SK-N-SH treated with all-trans-retinoic acid at 6 μM for 48 hours (cell line): ENCODE results near the gene MITF.

Source experiments
- ATAC-seq: fragments of 200-7000 bp; cut with Tn5 transposase; 3 replicates; pipeline ENCODE4 v1.9.1; 2020; ENCODE audit warnings: mild to moderate bottlenecking, moderate library complexity
- ARNTL ChIP-seq: fragments of 450-650 bp; formaldehyde crosslinking; IDR thresholded peaks from 2 replicates; pipeline ENCODE4 v1.5.0; 2020; ENCODE audit warnings: low read depth, mild to moderate bottlenecking, moderate library complexity, borderline replicate concordance
- BACH2 ChIP-seq: fragments of 250-450 bp; sonication (Bioruptor Pico); IDR thresholded peaks from 2 replicates; pipeline ENCODE4 v1.9.0; 2021; ENCODE audit warnings: mild to moderate bottlenecking, borderline replicate concordance
- CREB5 ChIP-seq: fragments of 250-450 bp; sonication (Bioruptor Pico); IDR thresholded peaks from 2 replicates; pipeline ENCODE4 v1.5.1; 2020; ENCODE audit warnings: low read depth, mild to moderate bottlenecking, moderate library complexity
- CSDC2 ChIP-seq: fragments of 250-450 bp; sonication (Bioruptor Pico); IDR thresholded peaks from 2 replicates; pipeline ENCODE4 v1.5.0; 2020; ENCODE audit warnings: mild to moderate bottlenecking, moderate library complexity
- CSRNP3 ChIP-seq: fragments of 250-450 bp; sonication (Bioruptor Pico); IDR thresholded peaks from 2 replicates; pipeline ENCODE4 v1.5.1; 2021; ENCODE audit warnings: mild to moderate bottlenecking, moderate library complexity
- ESRRG ChIP-seq: fragments of 250-450 bp; sonication (Bioruptor Pico); IDR thresholded peaks from 2 replicates; pipeline ENCODE4 v1.6.1; 2021; ENCODE audit warnings: mild to moderate bottlenecking
- ISL1 ChIP-seq: fragments of 250-450 bp; sonication (Bioruptor Pico); IDR thresholded peaks from 2 replicates; pipeline ENCODE4 v2.1.2; 2022; ENCODE audit warnings: mild to moderate bottlenecking, moderate library complexity
- OSR1 ChIP-seq: fragments of 250-450 bp; sonication (Bioruptor Pico); IDR thresholded peaks from 2 replicates; pipeline ENCODE4 v1.8.0; 2022; ENCODE audit warnings: moderate library complexity, mild to moderate bottlenecking, inconsistent platforms
- PATZ1 ChIP-seq: fragments of 250-450 bp; sonication (Bioruptor Pico); IDR thresholded peaks from 2 replicates; pipeline ENCODE4 v1.8.0; 2020; ENCODE audit warnings: mild to moderate bottlenecking, moderate library complexity, borderline replicate concordance
- RARB ChIP-seq: fragments of 250-450 bp; sonication (Bioruptor Pico); IDR thresholded peaks from 2 replicates; pipeline ENCODE4 v1.8.0; 2021; ENCODE audit warnings: mild to moderate bottlenecking, moderate library complexity
- SNAI2 ChIP-seq: fragments of 250-450 bp; sonication (Bioruptor Pico); IDR thresholded peaks from 2 replicates; pipeline ENCODE4 v1.5.0; 2020; ENCODE audit warnings: mild to moderate bottlenecking, moderate library complexity
- TCF4 ChIP-seq: fragments of 250-450 bp; sonication (Bioruptor Pico); IDR thresholded peaks from 2 replicates; pipeline ENCODE4 v1.8.0; 2021; ENCODE audit warnings: mild to moderate bottlenecking, moderate library complexity, borderline replicate concordance
- TOX ChIP-seq: fragments of 250-450 bp; sonication (Bioruptor Pico); IDR thresholded peaks from 2 replicates; pipeline ENCODE4 v1.8.0; 2021; ENCODE audit warnings: mild to moderate bottlenecking, moderate library complexity, borderline replicate concordance
- ZC3H10 ChIP-seq: fragments of 250-450 bp; sonication (Bioruptor Pico); IDR thresholded peaks from 2 replicates; pipeline ENCODE4 v1.5.1; 2021; ENCODE audit warnings: mild to moderate bottlenecking, moderate library complexity
- ZFP3 ChIP-seq: fragments of 250-450 bp; sonication (Bioruptor Pico); IDR thresholded peaks from 2 replicates; pipeline ENCODE4 v1.5.0; 2020; ENCODE audit warnings: mild to moderate bottlenecking, moderate library complexity
- ZFP30 ChIP-seq: fragments of 450-650 bp; formaldehyde crosslinking; IDR thresholded peaks from 2 replicates; pipeline ENCODE4 v1.5.0; 2022; ENCODE audit warnings: mild to moderate bottlenecking, moderate library complexity
- ZNF70 ChIP-seq: fragments of 450-650 bp; formaldehyde crosslinking; IDR thresholded peaks from 2 replicates; pipeline ENCODE4 v1.5.0; 2020; ENCODE audit warnings: mild to moderate bottlenecking, moderate library complexity
- TF ChIP-seq, protein P1 (sequence below): fragments of 250-450 bp; sonication (Bioruptor Pico); IDR thresholded peaks from 2 replicates; pipeline ENCODE4 v1.5.0; 2020; ENCODE audit warnings: mild to moderate bottlenecking, moderate library complexity
- TF ChIP-seq, protein P2 (sequence below): fragments of 250-450 bp; sonication (Bioruptor Pico); IDR thresholded peaks from 2 replicates; pipeline ENCODE4 v1.8.0; 2021; ENCODE audit warnings: low read depth, mild to moderate bottlenecking, moderate library complexity, borderline replicate concordance

The MITF gene

GRCh38 chr3:69876073-69876472 lies 136.8 kb downstream of the MITF start (continued):
- no peak for TF ChIP-seq OSR1 (CRISPR knock-in tag)
- no peak for TF ChIP-seq ISL1 (CRISPR knock-in tag)
- no peak for TF ChIP-seq ARNTL (CRISPR knock-in tag)
- no peak for TF ChIP-seq CSDC2 (CRISPR knock-in tag)
- TF ChIP-seq ZNF70 (CRISPR knock-in tag), result no peak
- no peak for TF ChIP-seq ZFP30 (CRISPR knock-in tag)
- TF ChIP-seq, all 23 proteins: peak for 0

DNA sequence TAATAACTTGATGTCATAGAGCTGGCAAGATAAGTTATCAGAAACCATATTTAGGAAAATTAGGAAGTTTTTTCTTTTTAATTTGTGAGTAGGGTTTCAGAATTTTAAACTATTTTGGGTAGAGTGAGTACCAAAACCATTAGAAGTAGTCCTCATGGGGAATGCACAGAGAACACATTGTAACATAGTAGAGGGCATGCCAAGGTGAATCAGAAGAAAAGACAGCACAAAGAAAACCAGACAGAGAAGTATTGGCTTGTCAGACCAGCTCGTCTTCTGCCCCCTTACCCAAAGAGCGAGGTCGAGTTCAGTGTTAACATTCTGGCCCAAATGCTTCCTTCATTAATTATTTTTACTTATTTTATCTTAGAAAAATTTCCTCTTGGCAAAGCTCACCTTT lies 139.0 kb downstream of the MITF start:
- no peak for TF ChIP-seq ZFP30 (CRISPR knock-in tag)
- TF ChIP-seq, protein P1, sequence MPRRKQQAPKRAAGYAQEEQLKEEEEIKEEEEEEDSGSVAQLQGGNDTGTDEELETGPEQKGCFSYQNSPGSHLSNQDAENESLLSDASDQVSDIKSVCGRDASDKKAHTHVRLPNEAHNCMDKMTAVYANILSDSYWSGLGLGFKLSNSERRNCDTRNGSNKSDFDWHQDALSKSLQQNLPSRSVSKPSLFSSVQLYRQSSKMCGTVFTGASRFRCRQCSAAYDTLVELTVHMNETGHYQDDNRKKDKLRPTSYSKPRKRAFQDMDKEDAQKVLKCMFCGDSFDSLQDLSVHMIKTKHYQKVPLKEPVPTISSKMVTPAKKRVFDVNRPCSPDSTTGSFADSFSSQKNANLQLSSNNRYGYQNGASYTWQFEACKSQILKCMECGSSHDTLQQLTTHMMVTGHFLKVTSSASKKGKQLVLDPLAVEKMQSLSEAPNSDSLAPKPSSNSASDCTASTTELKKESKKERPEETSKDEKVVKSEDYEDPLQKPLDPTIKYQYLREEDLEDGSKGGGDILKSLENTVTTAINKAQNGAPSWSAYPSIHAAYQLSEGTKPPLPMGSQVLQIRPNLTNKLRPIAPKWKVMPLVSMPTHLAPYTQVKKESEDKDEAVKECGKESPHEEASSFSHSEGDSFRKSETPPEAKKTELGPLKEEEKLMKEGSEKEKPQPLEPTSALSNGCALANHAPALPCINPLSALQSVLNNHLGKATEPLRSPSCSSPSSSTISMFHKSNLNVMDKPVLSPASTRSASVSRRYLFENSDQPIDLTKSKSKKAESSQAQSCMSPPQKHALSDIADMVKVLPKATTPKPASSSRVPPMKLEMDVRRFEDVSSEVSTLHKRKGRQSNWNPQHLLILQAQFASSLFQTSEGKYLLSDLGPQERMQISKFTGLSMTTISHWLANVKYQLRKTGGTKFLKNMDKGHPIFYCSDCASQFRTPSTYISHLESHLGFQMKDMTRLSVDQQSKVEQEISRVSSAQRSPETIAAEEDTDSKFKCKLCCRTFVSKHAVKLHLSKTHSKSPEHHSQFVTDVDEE (CRISPR knock-in tag), result no peak
- TF ChIP-seq, protein P2, sequence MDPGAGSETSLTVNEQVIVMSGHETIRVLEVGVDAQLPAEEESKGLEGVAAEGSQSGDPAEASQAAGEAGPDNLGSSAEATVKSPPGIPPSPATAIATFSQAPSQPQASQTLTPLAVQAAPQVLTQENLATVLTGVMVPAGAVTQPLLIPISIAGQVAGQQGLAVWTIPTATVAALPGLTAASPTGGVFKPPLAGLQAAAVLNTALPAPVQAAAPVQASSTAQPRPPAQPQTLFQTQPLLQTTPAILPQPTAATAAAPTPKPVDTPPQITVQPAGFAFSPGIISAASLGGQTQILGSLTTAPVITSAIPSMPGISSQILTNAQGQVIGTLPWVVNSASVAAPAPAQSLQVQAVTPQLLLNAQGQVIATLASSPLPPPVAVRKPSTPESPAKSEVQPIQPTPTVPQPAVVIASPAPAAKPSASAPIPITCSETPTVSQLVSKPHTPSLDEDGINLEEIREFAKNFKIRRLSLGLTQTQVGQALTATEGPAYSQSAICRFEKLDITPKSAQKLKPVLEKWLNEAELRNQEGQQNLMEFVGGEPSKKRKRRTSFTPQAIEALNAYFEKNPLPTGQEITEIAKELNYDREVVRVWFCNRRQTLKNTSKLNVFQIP, result no peak
- no peak for TF ChIP-seq RARB (CRISPR knock-in tag)

DNA sequence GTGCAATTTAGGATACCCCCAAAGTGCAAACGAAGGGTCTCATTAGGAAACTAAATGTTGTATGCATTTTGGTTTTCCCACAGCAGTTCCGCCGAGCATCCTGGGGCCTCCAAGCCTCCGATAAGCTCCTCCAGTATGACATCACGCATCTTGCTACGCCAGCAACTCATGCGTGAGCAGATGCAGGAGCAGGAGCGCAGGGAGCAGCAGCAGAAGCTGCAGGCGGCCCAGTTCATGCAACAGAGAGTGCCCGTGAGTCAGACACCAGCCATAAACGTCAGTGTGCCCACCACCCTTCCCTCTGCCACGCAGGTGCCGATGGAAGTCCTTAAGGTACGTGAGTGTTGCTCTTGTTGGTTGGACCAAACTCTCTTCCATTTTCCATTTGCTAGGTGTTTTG lies 139.8 kb downstream of the MITF start:
- ATAC-seq, result no peak
- TF ChIP-seq ZC3H10 (CRISPR knock-in tag) (no peak), BACH2 (CRISPR knock-in tag) (no peak), ZNF70 (CRISPR knock-in tag) (no peak), TOX (CRISPR knock-in tag) (no peak), CREB5 (CRISPR knock-in tag) (no peak), ZFP30 (CRISPR knock-in tag) (no peak), ISL1 (CRISPR knock-in tag) (no peak), CSDC2 (CRISPR knock-in tag) (no peak), CSRNP3 (CRISPR knock-in tag) (no peak), ZFP3 (CRISPR knock-in tag) (no peak), OSR1 (CRISPR knock-in tag) (no peak), SNAI2 (no peak), PATZ1 (CRISPR knock-in tag) (no peak)

More for the DNA sequence above, 139.0 kb downstream of the MITF start:
- ATAC-seq, result no peak

GRCh38 chr3:69880069-69880640 lies 140.9 kb downstream of the MITF start:
- ATAC-seq, result no peak
- TF ChIP-seq ESRRG (CRISPR knock-in tag) (no peak), SNAI2 (no peak), ZFP30 (CRISPR knock-in tag) (no peak), TCF4 (no peak), TOX (CRISPR knock-in tag) (no peak), ISL1 (CRISPR knock-in tag) (no peak), OSR1 (CRISPR knock-in tag) (no peak), PATZ1 (CRISPR knock-in tag) (no peak), ARNTL (CRISPR knock-in tag) (no peak)
- TF ChIP-seq, protein P1 (CRISPR knock-in tag), result no peak
